ENCODE measurements around the gene TEX264. TPM values are rescaled to one million over a fixed set of nuclear protein-coding genes. Genes with fewer than 3 reads are reported as not detected.

Gene TEX264
- total RNA-seq, 2 experiments from 2014 or later = 45.6 to 50.3 TPM

- peaks cover 45% of the 10 kb centered on the region for H3K36me3 ChIP-seq (ENCODE audit: insufficient read depth, low read length)
- no TSS peak for BruUV-seq (replicated peaks)
- H3K4me3 ChIP-seq (ENCODE audit: low read depth, low read length, poor library complexity, severe bottlenecking) = no peak overlapping the region
Measured at GRCh38 chr3:51702156-51702555, 31.1 kb downstream of the TEX264 start.

GRCh38 chr3:51703068-51703760 is 32.2 kb downstream of the TEX264 start:
- Histone ChIP-seq H3K9me2 (ENCODE audit: insufficient read depth, low read length) (no peaks in the 10 kb centered on the region), H3K27ac (ENCODE audit: low read depth, low read length, poor library complexity, severe bottlenecking) (no peak overlapping the region), H2AFZ (ENCODE audit: low read length) (no peak overlapping the region), H3K4me3 (ENCODE audit: low read depth, low read length, poor library complexity, severe bottlenecking) (no peak overlapping the region), H3K4me1 (ENCODE audit: insufficient read depth, low read length, poor library complexity, severe bottlenecking) (no peaks in the 10 kb centered on the region), H3K9me3 (ENCODE audit: low read length) (no peaks in the 10 kb centered on the region), H3K4me2 (ENCODE audit: low read length) (no peak overlapping the region), H4K20me1 (ENCODE audit: insufficient read depth, low read length) (no peaks in the 10 kb centered on the region), H3K36me3 (ENCODE audit: insufficient read depth, low read length) (peaks cover 34% of the 10 kb centered on the region), H3K79me2 (ENCODE audit: insufficient read depth, low read depth, low read length) (no peaks in the 10 kb centered on the region)
- POLR2A ChIA-PET = no interaction called here
- intact Hi-C loops (cut with micrococcal nuclease; ENCODE audit: unreplicated experiment) = no loop called here
- CTCF ChIA-PET (ENCODE audit: unreplicated experiment) = no interaction called here
- DNase-seq (ENCODE audit: low spot score) = no peak
- TF ChIP-seq CTCF (conservative IDR thresholded peaks at IDR 0.05; ENCODE audit: low read length) (no peak), EZH2phosphoT487 (IDR thresholded peaks at IDR 0.05; ENCODE audit: borderline replicate concordance, low read depth, low read length) (no peak)
- BruUV-seq (replicated peaks) = no TSS peak

More at GRCh38 chr3:51702156-51702555, 31.1 kb downstream of the TEX264 start:
- Histone ChIP-seq H3K4me2 (ENCODE audit: low read length) (no peak overlapping the region), H3K79me2 (ENCODE audit: insufficient read depth, low read depth, low read length) (no peaks in the 10 kb centered on the region), H3K9me2 (ENCODE audit: insufficient read depth, low read length) (no peaks in the 10 kb centered on the region), H3K4me1 (ENCODE audit: insufficient read depth, low read length, poor library complexity, severe bottlenecking) (no peaks in the 10 kb centered on the region), H4K20me1 (ENCODE audit: insufficient read depth, low read length) (no peaks in the 10 kb centered on the region), H3K9me3 (ENCODE audit: low read length) (no peaks in the 10 kb centered on the region), H2AFZ (ENCODE audit: low read length) (no peak overlapping the region), H3K27ac (ENCODE audit: low read depth, low read length, poor library complexity, severe bottlenecking) (no peak overlapping the region)
- TF ChIP-seq CTCF (conservative IDR thresholded peaks at IDR 0.05; ENCODE audit: low read length) = no peak
- TF ChIP-seq EZH2phosphoT487 (IDR thresholded peaks at IDR 0.05; ENCODE audit: borderline replicate concordance, low read depth, low read length) = no peak
- ChIA-PET POLR2A (no interaction called here), CTCF (ENCODE audit: unreplicated experiment) (no interaction called here)
- intact Hi-C loops (cut with micrococcal nuclease; ENCODE audit: unreplicated experiment) = no loop called here
- DNase-seq (ENCODE audit: low spot score) = no peak

GRCh38 chr3:51703761-51704510 is 32.9 kb downstream of the TEX264 start:
- H3K27ac ChIP-seq (ENCODE audit: low read depth, low read length, poor library complexity, severe bottlenecking) = no peak overlapping the region
- intact Hi-C loops (cut with micrococcal nuclease; ENCODE audit: unreplicated experiment) = no loop called here
- H3K4me1 ChIP-seq (ENCODE audit: insufficient read depth, low read length, poor library complexity, severe bottlenecking) = no peaks in the 10 kb centered on the region
- no peaks in the 10 kb centered on the region for H3K9me3 ChIP-seq (ENCODE audit: low read length)
- H3K4me2 ChIP-seq (ENCODE audit: low read length) = no peak overlapping the region
- no TSS peak for BruUV-seq (replicated peaks)
- no peak overlapping the region for H3K4me3 ChIP-seq (ENCODE audit: low read depth, low read length, poor library complexity, severe bottlenecking)
- no peaks in the 10 kb centered on the region for H4K20me1 ChIP-seq (ENCODE audit: insufficient read depth, low read length)
- H3K79me2 ChIP-seq (ENCODE audit: insufficient read depth, low read depth, low read length) = no peaks in the 10 kb centered on the region
- DNase-seq (ENCODE audit: low spot score) = no peak
- POLR2A ChIA-PET = interaction anchor here (0.8 kb wide), 1 partner anchor 8 kb away, joined by 3 read pairs; no protein-coding TSS in a partner anchor
- TF ChIP-seq EZH2phosphoT487 (IDR thresholded peaks at IDR 0.05; ENCODE audit: borderline replicate concordance, low read depth, low read length) = no peak
- TF ChIP-seq CTCF (conservative IDR thresholded peaks at IDR 0.05; ENCODE audit: low read length) = no peak
- CTCF ChIA-PET (ENCODE audit: unreplicated experiment) = no interaction called here
- H3K9me2 ChIP-seq (ENCODE audit: insufficient read depth, low read length) = no peaks in the 10 kb centered on the region
- H3K36me3 ChIP-seq (ENCODE audit: insufficient read depth, low read length) = peaks cover 27% of the 10 kb centered on the region
- H2AFZ ChIP-seq (ENCODE audit: low read length) = no peak overlapping the region
